ENCODE results near the gene WDR81. TPM values are rescaled to one million over a fixed set of nuclear protein-coding genes. Genes with fewer than 3 reads are reported as not detected.
"Not testable (repeated sequence)": the region's sequence is repeated elsewhere in the genome, so short reads cannot be mapped to it uniquely, and the experiment has no call there.

The WDR81 gene
- polyA plus RNA-seq, 1 donor from 2014 or later = 21.6 TPM

- H3K4me3 Mint-ChIP-seq = no peak overlapping the region
- H3K9me3 Mint-ChIP-seq = no peaks in the 10 kb centered on the region
- no peak overlapping the region for H3K27ac Mint-ChIP-seq
- no peaks in the 10 kb centered on the region for H3K27me3 Mint-ChIP-seq
- peaks cover 20 to 38% (median 33%) of the 10 kb centered on the region in 3 donors for H3K4me1 Mint-ChIP-seq
- H3K36me3 Mint-ChIP-seq = peaks cover 2% of the 10 kb centered on the region
Observed at GRCh38 chr17:1766382-1767135, 42.1 kb downstream of the WDR81 start.

- Mint-ChIP-seq H3K4me1 (peaks cover 20 to 39% (median 35%) of the 10 kb centered on the region in 3 donors), H3K36me3 (peaks cover 2% of the 10 kb centered on the region), H3K4me3 (peak overlapping the region in 2 of 4 donors; percentile 60 to 70), H3K9me3 (no peaks in the 10 kb centered on the region), H3K27ac (no peak overlapping the region), H3K27me3 (no peaks in the 10 kb centered on the region)
Observed at GRCh38 chr17:1767358-1767757, 42.9 kb downstream of the WDR81 start.

GRCh38 chr17:1769822-1770477 is 45.4 kb downstream of the WDR81 start:
- H3K36me3 Mint-ChIP-seq = peaks cover 4% of the 10 kb centered on the region
- peaks cover 8 to 24% (median 17%) of the 10 kb centered on the region in 3 donors for H3K4me1 Mint-ChIP-seq
- peak overlapping the region in 2 of 3 donors; percentile 88 to 94 for H3K27ac Mint-ChIP-seq
- H3K4me3 Mint-ChIP-seq = peak overlapping the region in 3 of 4 donors; percentile 5 to 79 (median 78)
- H3K27me3 Mint-ChIP-seq = no peaks in the 10 kb centered on the region
- H3K9me3 Mint-ChIP-seq = no peaks in the 10 kb centered on the region

GRCh38 chr17:1773000-1773695 is 48.6 kb downstream of the WDR81 start:
- H3K27me3 Mint-ChIP-seq, H3K9me3 Mint-ChIP-seq, H3K36me3 Mint-ChIP-seq: not testable (repeated sequence)
- peak overlapping the region in 2 of 3 donors; percentile 35 to 43 for H3K27ac Mint-ChIP-seq
- H3K4me1 Mint-ChIP-seq = peaks cover 8 to 20% (median 16%) of the 10 kb centered on the region in 3 donors
- H3K4me3 Mint-ChIP-seq = peak overlapping the region in 1 of 4 donors; percentile 11

- Mint-ChIP-seq H3K4me1 (peaks cover 8 to 20% (median 16%) of the 10 kb centered on the region in 3 donors), H3K27me3 (no peaks in the 10 kb centered on the region), H3K4me3 (peak overlapping the region in 1 of 4 donors; percentile 11), H3K36me3 (peaks cover 6% of the 10 kb centered on the region), H3K27ac (no peak overlapping the region), H3K9me3 (no peaks in the 10 kb centered on the region)
Observed at GRCh38 chr17:1773696-1774181, 49.2 kb downstream of the WDR81 start.

GRCh38 chr17:1774390-1775176 is 50.1 kb downstream of the WDR81 start:
- H3K9me3 Mint-ChIP-seq = no peaks in the 10 kb centered on the region
- peak overlapping the region in 1 of 3 donors; percentile 19 for H3K27ac Mint-ChIP-seq
- no peak overlapping the region for H3K4me3 Mint-ChIP-seq
- peaks cover 6% of the 10 kb centered on the region for H3K36me3 Mint-ChIP-seq
- peaks cover 7 to 18% (median 13%) of the 10 kb centered on the region in 3 donors for H3K4me1 Mint-ChIP-seq
- H3K27me3 Mint-ChIP-seq = no peaks in the 10 kb centered on the region

GRCh38 chr17:1776328-1776727 is 51.8 kb downstream of the WDR81 start:
- no peak overlapping the region for H3K4me3 Mint-ChIP-seq
- no peaks in the 10 kb centered on the region for H3K27me3 Mint-ChIP-seq
- H3K4me1 Mint-ChIP-seq = peaks cover 0 to 7% (median 6%) of the 10 kb centered on the region in 3 donors
- H3K9me3 Mint-ChIP-seq = no peaks in the 10 kb centered on the region
- H3K27ac Mint-ChIP-seq = no peak overlapping the region
- peaks cover 6% of the 10 kb centered on the region for H3K36me3 Mint-ChIP-seq

- peaks cover 5% of the 10 kb centered on the region for H3K36me3 Mint-ChIP-seq
- no peak overlapping the region for H3K4me3 Mint-ChIP-seq
- peaks cover 0 to 3% (median 1%) of the 10 kb centered on the region in 3 donors for H3K4me1 Mint-ChIP-seq
- no peaks in the 10 kb centered on the region for H3K27me3 Mint-ChIP-seq
- H3K9me3 Mint-ChIP-seq = no peaks in the 10 kb centered on the region
- H3K27ac Mint-ChIP-seq = peak overlapping the region in 1 of 3 donors; percentile 47
Observed at GRCh38 chr17:1776857-1777256, 52.4 kb downstream of the WDR81 start.

- Mint-ChIP-seq H3K27me3 (no peaks in the 10 kb centered on the region), H3K4me1 (peaks cover 15 to 22% (median 16%) of the 10 kb centered on the region in 3 donors), H3K27ac (peak overlapping the region in 1 of 3 donors; percentile 76), H3K9me3 (no peaks in the 10 kb centered on the region), H3K36me3 (peaks cover 12% of the 10 kb centered on the region), H3K4me3 (no peak overlapping the region)
Observed at GRCh38 chr17:1779571-1780131, 55.1 kb downstream of the WDR81 start.

- Mint-ChIP-seq H3K9me3 (no peaks in the 10 kb centered on the region), H3K27me3 (no peaks in the 10 kb centered on the region), H3K4me1 (peaks cover 14 to 22% (median 16%) of the 10 kb centered on the region in 3 donors), H3K27ac (peak overlapping the region; percentile 51 to 98 (median 94)), H3K36me3 (peaks cover 9% of the 10 kb centered on the region), H3K4me3 (peak overlapping the region in 2 of 4 donors; percentile 66 to 85)
Observed at GRCh38 chr17:1782171-1782567, 57.7 kb downstream of the WDR81 start.

GRCh38 chr17:1783271-1783670 is 58.8 kb downstream of the WDR81 start:
- no peaks in the 10 kb centered on the region for H3K27me3 Mint-ChIP-seq
- peak overlapping the region; percentile 51 to 98 (median 94) for H3K27ac Mint-ChIP-seq
- peak overlapping the region; percentile 10 to 90 (median 75) for H3K4me3 Mint-ChIP-seq
- peaks cover 10% of the 10 kb centered on the region for H3K36me3 Mint-ChIP-seq
- no peaks in the 10 kb centered on the region for H3K9me3 Mint-ChIP-seq
- peaks cover 14 to 22% (median 16%) of the 10 kb centered on the region in 3 donors for H3K4me1 Mint-ChIP-seq

- Mint-ChIP-seq H3K27ac (peak overlapping the region; percentile 51 to 98 (median 94)), H3K36me3 (peaks cover 10% of the 10 kb centered on the region), H3K9me3 (no peaks in the 10 kb centered on the region), H3K27me3 (no peaks in the 10 kb centered on the region), H3K4me3 (peak overlapping the region; percentile 10 to 90 (median 60)), H3K4me1 (peaks cover 14 to 22% (median 16%) of the 10 kb centered on the region in 3 donors)
Observed at GRCh38 chr17:1783834-1784611, 59.5 kb downstream of the WDR81 start.

- Mint-ChIP-seq H3K27ac (no peak overlapping the region), H3K36me3 (peaks cover 10% of the 10 kb centered on the region), H3K4me1 (peaks cover 14 to 22% (median 16%) of the 10 kb centered on the region in 3 donors), H3K4me3 (no peak overlapping the region), H3K27me3 (no peaks in the 10 kb centered on the region), H3K9me3 (no peaks in the 10 kb centered on the region)
Observed at GRCh38 chr17:1785930-1786329, 61.4 kb downstream of the WDR81 start.
